GM21723 (cell line): ENCODE data around the gene BCAP29.
A peak's percentile ranks its signal among the peaks of the same experiment; 100 is the strongest.
"Not testable (repeated sequence)": the region's sequence is repeated elsewhere in the genome, so short reads cannot be mapped to it uniquely, and the experiment has no call there.

Experiments used
- ATAC-seq: cut with Tn5 transposase; IDR thresholded peaks from one replicate; pipeline ENCODE4 v1.9.1; 2021; ENCODE audit warnings: mild to moderate bottlenecking, moderate library complexity; ENCODE audit not compliant: unreplicated experiment

BCAP29 gene, protein sequence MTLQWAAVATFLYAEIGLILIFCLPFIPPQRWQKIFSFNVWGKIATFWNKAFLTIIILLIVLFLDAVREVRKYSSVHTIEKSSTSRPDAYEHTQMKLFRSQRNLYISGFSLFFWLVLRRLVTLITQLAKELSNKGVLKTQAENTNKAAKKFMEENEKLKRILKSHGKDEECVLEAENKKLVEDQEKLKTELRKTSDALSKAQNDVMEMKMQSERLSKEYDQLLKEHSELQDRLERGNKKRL

GRCh38 chr7:107579885-107580715 is at the start of gene BCAP29:
Gene BCAP29, plus strand, starts transcription at chr7:107580246. Its CDS starts 527 bp downstream, at chr7:107580773.
- ATAC-seq = peak; percentile 91

DNA sequence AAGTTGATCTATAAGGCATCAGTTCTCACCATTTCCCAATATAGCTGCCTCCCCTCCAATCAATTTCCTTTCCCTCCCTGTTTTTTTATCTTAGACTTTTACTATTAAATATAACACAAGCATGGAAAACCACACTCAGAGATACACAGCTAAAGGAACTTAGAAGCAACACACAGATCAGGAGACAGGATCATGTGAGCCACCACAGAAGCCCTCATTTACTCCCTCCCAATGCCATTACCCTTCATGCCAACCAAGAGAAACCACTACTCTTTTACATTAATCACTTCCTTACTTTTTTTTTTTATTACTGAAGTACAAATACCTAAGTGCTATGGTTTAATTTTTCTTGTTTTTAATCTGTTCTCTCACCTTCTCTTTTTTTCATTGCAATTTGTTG is 49.3 kb upstream of the BCAP29 start:
- ATAC-seq = no peak

- no peak for ATAC-seq
Observed at GRCh38 chr7:107534139-107534538, 45.9 kb upstream of the BCAP29 start.

- ATAC-seq = not testable (repeated sequence)
Observed at GRCh38 chr7:107537228-107537627, 42.8 kb upstream of the BCAP29 start.

- ATAC-seq = no peak
Observed at GRCh38 chr7:107538001-107538400, 42.0 kb upstream of the BCAP29 start.

DNA sequence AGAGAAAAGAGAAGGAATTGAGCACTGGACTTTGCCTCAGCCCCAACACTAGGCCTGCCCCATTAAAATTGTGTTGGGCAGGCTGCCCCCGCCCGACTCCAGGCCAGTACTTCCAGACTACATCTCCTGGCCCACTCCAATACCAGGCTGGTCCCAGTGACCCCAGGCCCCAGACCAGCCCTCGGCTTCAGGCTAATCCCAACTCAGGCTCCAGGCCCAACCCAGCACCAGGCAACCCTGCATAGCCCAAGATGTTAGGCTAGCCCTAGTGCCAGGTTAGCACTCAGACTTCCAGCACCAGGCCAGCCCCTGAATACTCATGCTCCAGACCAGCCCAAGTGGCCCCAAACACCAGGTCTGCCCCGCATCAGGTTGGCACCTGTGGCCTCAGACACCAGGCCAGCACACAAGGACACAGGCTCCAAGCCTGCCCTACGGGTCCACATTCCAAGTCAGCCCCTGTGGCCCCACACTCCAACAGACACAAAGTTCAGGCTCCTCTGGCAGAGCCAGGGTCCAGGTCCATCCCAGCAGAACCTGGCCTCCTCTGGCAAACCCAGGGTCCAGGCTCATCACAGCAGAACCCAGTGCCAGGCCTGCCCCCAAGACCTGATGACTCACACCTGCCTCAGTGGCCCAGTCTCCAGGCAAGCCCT is 36.6 kb upstream of the BCAP29 start:
- no peak for ATAC-seq

DNA sequence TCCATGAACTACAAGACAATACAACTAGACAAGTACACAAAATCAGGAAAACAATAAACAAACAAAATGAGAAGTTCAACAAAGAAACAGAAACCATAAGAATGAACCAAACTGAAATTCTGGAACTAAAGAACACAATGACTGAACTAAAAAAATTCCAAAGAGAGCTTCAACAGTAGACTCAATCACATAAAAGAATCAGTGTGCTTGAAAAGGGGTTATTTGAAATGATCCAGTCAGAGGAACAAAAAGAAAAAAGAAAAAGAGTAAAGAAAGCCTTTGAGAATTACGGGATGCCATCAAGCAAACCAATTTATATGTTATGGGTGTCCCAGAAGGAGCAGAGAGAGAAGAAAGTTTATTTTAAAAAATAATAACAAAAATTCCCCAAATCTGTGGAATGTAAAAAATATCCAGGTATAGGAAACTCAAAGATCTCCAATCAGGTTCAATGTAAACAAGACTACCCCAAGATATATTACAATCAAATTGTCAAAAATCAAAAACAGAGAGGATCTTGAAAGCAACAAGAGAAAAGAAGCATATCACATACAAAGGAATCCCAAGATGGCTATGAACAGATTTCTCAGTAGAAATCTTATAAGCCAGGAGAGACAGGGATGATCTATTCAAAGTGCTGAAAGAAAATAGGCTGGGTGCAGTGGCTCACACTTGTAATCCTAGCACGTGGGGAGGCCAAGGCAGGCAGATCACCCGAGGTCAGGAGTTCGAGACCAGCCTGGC is 35.0 kb upstream of the BCAP29 start:
- ATAC-seq = no peak

GRCh38 chr7:107551936-107552335 is 28.1 kb upstream of the BCAP29 start:
- ATAC-seq = no peak

GRCh38 chr7:107555893-107556292 is 24.2 kb upstream of the BCAP29 start:
- ATAC-seq = no peak

- no peak for ATAC-seq
Observed at GRCh38 chr7:107559864-107560263, 20.2 kb upstream of the BCAP29 start.

DNA sequence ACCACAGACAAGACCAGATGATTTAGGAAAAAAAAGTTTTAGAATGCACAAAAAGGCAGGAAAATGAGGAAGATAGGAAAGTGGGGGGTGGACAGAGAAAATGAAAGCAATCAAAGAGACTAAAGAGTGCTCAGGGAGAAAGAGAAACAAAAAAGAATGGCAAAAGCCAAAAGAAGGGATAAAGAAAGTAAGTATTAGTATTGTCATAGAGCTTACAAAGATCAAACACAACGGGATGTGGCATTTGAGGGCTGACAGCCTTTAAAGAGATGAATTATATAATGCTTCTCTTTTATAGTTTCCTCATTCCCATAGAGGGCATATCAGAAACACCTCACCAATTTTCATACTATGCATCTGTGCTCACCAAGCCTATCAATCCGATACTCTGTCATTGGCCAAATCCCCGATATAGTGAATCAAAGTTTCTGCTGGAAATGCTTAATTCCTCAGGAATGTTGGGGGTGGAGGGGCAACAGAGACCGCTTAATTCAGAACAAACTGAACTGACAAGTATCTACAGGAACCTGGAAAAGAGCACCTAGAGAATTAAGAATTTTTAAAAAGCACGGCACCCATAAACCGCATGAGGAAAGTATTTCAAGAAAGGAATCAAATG is 19.0 kb upstream of the BCAP29 start:
- no peak for ATAC-seq

DNA sequence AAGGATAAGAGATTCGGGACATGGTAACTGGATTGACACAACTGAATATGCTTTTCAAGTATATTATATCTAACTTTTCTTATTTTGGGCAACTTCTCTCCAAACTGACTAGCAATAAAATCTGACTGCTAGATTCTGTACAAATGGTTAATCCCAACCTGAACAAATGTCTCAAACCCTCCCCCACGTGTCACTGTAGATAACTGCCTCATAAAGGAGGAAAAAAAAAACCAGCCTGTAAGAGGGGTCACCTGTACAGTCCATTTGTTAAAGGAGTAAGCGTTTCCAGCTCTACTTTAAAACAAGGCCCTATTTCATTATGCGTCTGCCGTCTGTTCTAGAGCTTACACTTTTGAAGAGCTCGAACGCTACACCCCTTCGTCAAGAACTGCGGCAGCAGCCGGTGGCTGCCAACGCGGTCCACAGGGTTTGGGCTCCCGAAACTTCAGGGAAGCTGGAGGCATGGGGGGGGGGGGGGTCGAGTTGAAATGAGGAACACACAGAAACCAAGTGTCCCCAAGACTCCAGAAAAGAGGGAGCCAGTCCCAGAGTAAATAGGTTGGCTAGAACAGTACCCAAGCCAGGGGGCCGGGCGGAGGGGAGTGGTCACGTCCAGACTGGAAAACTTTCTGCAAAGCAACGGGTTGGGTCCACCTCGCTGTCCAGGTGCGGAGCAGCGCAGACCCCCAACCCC is 16.8 kb upstream of the BCAP29 start:
- ATAC-seq = peak; percentile 67

DNA sequence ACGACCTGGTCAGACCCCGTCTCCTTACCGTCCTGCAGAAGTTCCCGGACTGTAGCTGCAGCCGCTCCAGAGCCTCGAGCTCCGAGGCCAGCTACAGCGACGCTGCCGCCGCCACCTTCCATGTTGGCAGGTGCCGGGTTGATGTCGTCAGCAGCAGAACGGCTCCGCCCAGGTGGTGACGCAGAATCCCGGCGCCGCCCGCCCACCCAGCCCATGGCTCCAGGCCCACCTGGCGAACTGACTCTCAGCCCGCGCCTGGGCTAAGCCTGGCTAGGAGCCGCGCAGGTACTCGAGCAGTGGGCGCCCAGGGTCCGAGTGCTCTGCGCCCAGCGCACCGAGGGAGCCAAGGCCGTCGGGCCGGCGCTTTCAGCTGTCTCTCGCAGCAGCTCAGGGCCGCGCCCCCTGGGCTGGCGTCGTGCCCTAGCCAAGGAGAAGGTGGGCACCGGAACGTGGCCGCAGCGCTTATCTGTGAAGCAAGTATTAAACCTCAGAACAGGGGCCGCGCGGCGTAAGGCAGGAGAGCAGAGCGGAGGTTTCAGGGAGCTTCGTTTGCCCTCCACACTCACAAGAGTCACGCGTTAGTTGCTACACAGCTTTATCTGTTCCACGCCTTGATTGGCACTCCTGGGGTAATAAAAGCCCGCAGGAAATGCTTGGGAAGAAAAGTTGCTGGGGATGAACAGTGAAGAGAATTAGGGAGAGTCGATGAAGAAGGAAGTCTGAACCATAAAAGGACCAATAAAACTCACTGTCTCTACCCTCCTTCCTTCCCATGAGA is 16.1 kb upstream of the BCAP29 start, which contains the start of the genes COG5 and DUS4L:
COG5 (minus strand) TSS at position 146 of the 778 bp plus-strand sequence; CDS start at position 122, 24 bp downstream.
DUS4L (plus strand) TSS at position 197 of the 778 bp plus-strand sequence. CDS start 3,100 bp downstream, outside the sequence.
- peak; percentile 96 for ATAC-seq

- ATAC-seq = no peak
Observed at GRCh38 chr7:107564553-107565298, 15.3 kb upstream of the BCAP29 start.

- ATAC-seq = no peak
Observed at GRCh38 chr7:107570298-107570697, 9.7 kb upstream of the BCAP29 start.

DNA sequence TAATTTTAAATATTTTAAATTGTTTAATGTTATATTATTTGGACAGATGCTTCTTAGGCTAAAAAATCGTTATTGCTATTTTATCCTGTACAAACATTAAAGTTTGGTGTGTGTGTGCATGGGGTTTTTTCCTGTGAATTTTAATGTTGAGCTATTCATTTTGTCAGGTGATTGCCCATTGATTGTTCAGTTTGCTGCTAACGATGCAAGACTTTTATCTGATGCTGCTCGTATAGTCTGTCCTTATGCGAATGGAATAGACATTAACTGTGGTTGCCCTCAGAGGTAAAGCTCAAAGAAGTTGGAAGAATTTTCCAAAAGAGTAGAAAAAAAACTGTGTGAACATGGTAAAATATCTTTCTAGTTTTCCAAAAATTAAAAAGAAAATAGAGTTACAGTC is 6.5 kb upstream of the BCAP29 start:
- no peak for ATAC-seq

- no peak for ATAC-seq
Observed at GRCh38 chr7:107579554-107579884, 527 bp upstream of the BCAP29 start.

- ATAC-seq = no peak
Observed at GRCh38 chr7:107580716-107581383, 804 bp downstream of the BCAP29 start.
